HL-60/S4 treated with phorbol 12-myristate 13-acetate at 8.2 ng/mL for 4 days and 3 days (cell line): ENCODE measurements around the gene MAPRE2.
"Not testable (repeated sequence)": the region's sequence is repeated elsewhere in the genome, so short reads cannot be mapped to it uniquely, and the experiment has no call there.

Source experiments
- in situ Hi-C: fragments of 300-500 bp; cut with MboI; formaldehyde crosslinking; loops from 2 replicates; pipeline ENCODE4 v1.15.0; 2022; ENCODE audit warnings: low sequenced_read_pairs

MAPRE2 gene

GRCh38 chr18:35143622-35144596 lies 102.7 kb downstream of the MAPRE2 start:
- in situ Hi-C loops = loop anchor here (10.0 kb wide), 1 partner anchor 139 kb away; no protein-coding TSS in a partner anchor

- in situ Hi-C loops = loop anchor here (10.0 kb wide), 1 partner anchor 140 kb away; no protein-coding TSS in a partner anchor
Observed at GRCh38 chr18:35144698-35145097, 103.5 kb downstream of the MAPRE2 start.

- in situ Hi-C loops = not testable (repeated sequence)
Observed at GRCh38 chr18:35150195-35150594, 109.0 kb downstream of the MAPRE2 start.

DNA sequence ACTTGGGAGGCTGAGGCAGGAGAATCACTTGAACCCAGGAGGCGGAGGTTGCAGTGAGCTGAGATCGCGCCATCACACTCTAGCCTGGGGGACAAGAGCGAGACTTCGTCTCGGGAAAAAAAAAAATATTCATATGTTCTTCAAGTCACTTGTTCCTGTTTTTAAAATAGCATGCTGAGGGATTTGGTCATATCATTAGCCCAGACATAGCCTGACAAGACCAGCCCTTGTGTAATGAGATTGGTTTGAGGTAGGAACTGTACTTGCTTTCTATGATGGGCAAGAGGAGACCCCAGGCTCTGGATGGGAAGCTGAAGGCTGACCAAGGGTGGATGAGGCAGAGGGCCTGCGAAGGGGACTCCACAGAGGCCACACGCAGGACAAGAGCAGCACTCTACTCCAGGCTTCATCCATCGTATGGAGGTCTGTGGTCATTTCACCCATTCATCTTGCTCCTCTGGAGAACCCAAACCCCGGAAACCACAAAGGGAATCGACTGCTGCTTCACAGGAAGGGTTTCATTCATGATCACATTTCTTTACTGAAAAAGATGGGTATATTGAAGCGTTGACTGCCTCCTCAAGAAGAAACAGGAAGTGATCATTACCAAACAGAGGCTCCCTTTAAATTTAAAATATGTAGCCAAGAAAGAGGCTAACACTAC lies 112.5 kb downstream of the MAPRE2 start:
- in situ Hi-C loops = no loop called here

- in situ Hi-C loops = no loop called here
Observed at GRCh38 chr18:35155398-35156117, 114.3 kb downstream of the MAPRE2 start.

- in situ Hi-C loops = no loop called here
Observed at GRCh38 chr18:35157181-35157580, 116.0 kb downstream of the MAPRE2 start.

GRCh38 chr18:35158728-35159450 lies 117.7 kb downstream of the MAPRE2 start:
- in situ Hi-C loops = no loop called here

DNA sequence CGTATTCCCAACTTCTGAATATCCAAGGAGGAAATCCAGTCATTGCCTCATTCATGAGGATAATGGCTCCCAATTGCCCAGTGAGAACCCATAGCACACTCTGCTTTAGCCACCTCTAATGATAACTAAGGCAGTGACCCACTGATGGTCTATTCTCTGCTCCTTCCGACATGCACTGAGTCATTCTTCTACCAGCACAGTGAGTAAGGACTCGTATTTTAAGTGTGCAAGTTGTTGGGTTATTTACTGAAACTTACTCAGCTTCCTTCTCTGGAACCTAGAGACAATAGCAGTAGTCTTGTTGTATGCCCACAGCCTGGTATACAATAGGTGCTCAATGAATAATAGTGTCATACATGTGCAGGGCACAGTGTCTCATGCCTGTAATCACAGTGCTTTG lies 118.6 kb downstream of the MAPRE2 start:
- in situ Hi-C loops = no loop called here

- in situ Hi-C loops = no loop called here
Observed at GRCh38 chr18:35161485-35161884, 120.3 kb downstream of the MAPRE2 start.

DNA sequence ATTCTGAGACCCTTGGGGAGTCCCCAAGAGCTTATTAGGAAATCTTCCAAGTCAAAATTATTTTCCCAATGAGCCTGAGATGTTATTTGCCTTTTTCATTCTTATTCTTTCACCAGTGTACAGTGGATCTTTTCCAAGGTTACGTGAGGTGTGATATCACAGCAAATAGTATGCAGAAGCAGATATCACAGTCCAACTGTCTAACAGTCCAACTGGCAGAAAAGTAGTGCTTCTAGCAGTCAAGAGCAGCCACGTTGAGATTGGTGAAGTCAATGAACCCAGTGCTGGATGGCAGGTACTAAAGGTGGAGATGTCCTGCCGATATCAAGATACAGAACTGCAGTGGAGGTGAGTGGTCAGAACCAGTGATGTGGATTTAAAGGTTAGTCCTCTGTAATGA lies 120.7 kb downstream of the MAPRE2 start:
- in situ Hi-C loops = no loop called here

GRCh38 chr18:35163014-35163539 lies 121.9 kb downstream of the MAPRE2 start:
- in situ Hi-C loops = no loop called here

DNA sequence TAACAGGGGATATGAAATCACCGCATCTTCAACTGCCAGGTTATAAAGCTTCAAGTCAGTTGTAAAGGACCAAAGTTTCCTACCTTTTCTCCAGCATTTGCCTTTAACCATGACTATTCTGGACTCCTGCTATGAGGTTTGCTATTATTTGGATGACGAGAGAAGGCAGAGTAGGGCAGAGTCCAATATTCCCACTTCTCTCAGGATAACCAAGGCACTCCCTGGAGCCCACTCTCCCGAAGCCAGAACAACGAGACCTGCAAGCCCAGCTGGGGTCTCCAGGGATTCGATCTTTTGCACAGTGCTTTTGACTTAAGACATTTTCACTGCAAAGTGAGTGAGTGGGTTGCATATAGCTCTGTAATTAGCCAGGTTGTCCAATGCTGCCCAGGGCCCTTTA lies 122.5 kb downstream of the MAPRE2 start:
- in situ Hi-C loops = no loop called here

DNA sequence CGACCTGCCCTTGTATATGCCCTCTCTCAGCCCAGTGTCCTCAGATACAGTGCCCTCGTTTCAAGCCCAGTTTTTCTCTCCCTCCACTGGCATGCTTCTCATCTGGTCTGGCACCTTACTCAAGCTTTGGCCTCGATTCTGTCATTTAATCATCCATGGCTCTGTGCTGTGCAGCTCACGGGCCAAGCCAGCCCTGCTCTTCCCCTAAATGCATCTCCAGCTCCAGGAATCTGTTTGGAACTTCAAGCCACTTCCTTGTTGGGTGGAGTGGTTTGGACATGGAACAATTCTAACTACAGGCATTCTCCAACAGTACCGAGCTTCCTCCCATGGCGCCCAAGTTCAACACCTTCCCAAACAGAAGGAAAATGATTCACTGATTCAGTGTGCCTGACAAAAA lies 122.9 kb downstream of the MAPRE2 start:
- in situ Hi-C loops = no loop called here

DNA sequence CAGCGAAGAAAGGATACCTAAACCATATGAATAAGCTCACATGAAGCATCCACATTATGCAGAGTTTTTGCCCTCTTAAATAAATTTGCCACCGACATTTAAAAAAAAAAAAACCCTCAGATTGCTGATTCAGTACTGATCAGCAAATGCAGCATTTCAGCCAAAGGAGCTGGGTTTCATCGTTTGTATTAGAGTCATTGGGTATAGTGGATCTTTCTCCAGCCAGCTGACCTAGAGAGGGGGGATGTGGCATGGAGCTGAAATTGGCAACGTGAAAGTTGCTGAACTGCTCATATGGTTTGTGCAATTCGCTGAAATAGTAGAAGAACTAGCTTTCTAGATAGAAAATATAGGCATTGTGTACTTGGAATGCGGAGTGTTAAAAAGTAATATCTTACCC lies 126.1 kb downstream of the MAPRE2 start:
- in situ Hi-C loops = no loop called here

GRCh38 chr18:35167857-35168256 lies 126.6 kb downstream of the MAPRE2 start:
- in situ Hi-C loops = no loop called here

- in situ Hi-C loops = not testable (repeated sequence)
Observed at GRCh38 chr18:35170323-35170722, 129.1 kb downstream of the MAPRE2 start.

DNA sequence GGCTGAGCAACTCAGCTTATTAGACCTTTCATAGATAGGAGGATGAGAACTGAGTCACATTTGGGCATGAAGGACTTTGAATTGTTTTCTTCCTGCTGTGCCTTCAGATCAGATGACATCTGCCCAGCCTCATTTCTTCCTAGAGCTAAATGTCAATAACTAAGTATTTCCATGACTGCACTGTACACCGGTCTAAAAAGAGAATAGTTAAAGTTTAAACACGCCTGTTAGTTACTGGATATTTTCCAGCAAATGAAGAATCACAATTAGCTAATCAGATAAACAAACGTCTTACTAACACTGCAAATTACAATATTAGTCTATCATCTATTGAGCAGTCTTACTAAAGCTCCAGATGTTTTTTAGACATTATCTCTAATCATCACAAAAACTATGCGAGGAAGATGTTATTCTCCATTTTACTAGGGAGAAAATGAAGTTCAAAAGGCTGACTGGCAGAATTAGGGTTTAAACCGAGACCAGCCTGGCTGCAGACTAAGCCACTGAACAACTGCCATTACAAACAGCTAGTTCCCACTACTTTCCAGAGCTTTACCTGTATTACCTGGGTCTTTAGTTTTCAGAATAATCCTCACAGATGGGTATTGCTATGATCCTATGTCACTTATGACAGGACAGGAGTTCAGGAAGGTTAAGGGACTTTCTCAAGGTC lies 130.2 kb downstream of the MAPRE2 start:
- in situ Hi-C loops = no loop called here

- in situ Hi-C loops = no loop called here
Observed at GRCh38 chr18:35172009-35172408, 130.8 kb downstream of the MAPRE2 start.

- in situ Hi-C loops = no loop called here
Observed at GRCh38 chr18:35172451-35173035, 131.3 kb downstream of the MAPRE2 start.
